HG03064 (cell line): ENCODE measurements around the gene CLMN.
"Not testable (repeated sequence)": the region's sequence is repeated elsewhere in the genome, so short reads cannot be mapped to it uniquely, and the experiment has no call there.

Experiments
- ATAC-seq: cut with Tn5 transposase; IDR thresholded peaks from one replicate; pipeline ENCODE4 v1.9.1; 2021; ENCODE audit warnings: low read depth; ENCODE audit not compliant: unreplicated experiment

Gene CLMN

DNA sequence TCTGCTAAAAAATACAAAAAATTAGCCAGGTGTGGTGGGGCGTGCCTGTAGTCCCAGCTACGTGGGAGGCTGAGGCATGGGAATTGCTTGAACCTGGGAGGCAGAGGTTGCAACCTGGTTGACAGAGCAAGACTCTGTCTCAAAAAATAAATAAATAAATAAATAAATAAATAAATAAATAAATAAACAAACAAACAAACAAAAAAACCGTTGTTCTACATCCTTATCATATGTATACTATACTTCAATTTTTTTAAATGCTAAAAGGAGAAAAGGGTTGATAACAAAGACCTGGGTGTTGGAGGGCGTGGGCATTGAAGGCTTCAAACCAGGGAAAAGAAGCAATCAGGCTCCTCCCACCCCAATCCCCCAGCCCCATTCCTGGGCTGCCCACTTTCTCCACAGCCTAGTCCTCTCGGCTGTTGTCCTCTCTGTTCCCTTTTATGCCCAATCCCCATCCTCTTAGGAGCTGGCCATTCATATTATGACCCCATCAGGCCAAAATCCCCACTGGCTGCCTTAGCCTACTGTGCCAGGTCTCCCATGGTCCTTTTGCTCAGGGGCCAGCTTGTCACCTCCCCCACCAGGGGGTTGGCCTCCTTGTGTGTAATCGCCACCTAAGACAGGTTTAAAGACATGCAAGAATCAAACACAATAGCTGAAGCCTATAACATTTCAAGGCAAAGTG lies 30.2 kb downstream of the CLMN start:
- no peak for ATAC-seq

DNA sequence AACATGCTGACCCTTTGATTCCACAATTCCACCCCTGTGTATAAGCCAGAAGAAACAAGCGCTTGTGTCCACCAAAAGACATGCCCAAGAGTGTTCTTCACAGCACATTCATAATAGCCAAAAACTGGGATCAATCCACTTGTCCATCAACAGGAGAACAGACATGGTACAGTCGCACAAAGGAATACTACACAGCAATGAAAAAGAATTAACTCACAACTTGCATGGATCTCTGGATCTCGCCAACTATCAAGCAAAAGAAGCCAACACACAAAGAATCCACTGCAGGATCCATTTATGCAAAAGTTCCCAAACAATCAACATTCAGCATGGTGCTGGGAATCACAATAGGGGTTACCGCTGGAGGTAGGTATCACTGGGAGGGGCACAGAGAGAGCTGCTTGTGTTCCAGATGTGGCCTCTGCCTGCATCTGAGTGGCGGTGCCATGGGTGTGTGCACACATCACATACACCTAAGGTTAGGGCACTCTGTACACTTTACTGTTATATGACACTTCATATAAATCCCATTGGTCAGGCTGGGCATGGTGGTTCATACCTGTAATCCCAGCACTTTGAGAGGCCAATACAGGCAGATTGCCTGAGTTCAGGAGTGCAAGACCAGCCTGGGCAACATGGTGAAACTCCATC lies 30.9 kb downstream of the CLMN start:
- ATAC-seq = no peak

DNA sequence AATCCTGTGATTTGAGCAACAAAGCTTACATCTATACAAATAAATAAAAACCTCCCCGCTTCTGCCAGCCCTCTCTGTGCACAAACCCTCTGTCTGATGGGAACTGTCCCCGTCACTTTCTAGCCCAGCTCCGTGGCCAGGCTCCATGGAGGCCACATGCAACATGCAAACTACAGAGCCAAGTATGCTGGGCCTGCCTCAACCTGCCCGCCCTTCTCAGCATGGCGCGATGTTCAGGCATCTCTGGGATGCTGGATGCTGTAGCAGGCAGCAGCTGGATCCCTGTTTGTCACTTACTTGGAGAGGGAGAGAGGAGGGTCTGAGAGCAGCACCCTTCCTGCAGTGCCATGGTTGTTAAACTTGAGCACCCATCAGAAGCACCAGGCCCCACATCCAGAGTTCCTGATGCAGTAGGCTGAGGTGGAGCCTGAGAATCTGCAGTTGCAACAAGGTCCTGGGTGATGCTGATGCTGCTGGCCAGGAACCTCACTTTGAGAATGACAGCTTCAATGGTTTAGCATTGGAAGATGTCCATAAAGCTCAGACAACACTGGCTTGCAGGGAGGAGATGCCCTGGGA lies 32.4 kb downstream of the CLMN start:
- ATAC-seq = no peak

DNA sequence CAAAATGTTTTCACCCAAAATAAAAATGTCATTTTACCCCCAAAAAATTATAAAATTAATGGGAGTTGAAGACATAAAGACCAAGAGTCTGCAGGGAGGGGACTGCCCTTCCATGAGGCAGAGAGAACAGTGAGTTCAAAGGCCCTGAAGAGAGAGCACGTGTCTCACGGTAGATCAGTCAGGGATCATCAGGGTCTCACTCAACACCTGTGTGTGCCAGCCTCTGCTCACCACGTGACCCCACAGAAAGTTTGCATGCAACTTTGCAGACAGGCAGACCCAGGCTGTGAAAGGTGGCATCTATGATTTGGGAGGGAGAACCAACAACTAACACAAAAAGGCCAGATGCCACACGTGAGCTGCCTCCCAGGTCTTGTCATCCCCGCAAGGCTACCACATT lies 33.1 kb downstream of the CLMN start:
- no peak for ATAC-seq

DNA sequence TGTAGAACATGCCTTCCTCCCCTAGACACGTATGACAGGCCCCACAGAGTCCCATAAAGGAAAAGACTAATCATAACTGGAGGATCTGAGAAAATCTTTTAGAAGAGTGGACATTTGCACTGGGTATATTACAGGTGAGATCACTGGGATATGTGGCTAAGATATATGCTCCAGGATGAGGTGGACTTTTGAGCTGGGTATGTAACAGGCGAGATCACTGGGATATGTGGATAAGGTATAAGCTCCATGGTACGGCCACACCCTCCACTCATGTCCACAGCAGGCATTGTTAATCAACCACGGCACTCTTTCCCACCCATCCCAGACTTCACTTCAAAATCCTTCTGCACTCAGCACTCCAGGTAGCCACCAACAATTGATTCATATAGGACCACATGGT lies 34.1 kb downstream of the CLMN start:
- no peak for ATAC-seq

DNA sequence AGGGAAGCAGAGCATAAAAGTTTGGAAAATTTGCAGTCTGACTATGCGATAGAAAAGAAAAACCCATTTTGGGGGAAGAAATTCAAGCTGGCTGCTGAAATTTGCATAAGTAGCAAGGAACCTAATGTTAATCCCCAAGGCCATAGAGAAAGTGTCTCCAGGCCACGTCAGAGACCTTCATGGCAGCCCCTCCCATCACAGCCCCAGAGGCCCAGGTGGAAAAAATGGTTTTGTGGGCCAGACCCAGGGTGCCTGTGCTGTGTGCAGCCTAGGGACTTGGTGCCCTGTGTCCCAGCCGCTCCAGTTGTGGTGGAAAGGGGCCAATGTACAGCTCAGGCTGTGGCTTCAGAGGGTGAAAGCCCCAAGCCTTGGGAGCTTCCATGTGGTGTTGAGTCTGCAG lies 35.9 kb downstream of the CLMN start:
- ATAC-seq = not testable (repeated sequence)

DNA sequence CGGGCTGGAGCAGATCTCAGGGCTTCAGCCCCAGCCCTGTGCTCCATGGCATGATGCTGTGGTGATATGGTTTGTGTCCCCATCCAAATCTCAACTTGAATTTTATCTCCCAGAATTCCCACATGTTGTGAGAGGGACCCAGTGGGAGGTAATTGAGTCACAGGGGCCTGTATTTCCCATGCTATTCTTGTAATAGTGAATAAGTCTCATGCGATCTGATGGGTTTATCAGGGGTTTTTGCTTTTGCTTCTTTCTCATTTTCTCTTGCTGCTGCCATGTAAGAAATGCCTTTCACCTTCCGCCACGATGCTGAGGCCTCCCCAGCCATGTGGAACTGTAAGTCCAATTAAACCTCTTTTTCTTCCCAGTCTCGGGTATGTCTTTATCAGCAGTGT lies 36.7 kb downstream of the CLMN start:
- not testable (repeated sequence) for ATAC-seq

DNA sequence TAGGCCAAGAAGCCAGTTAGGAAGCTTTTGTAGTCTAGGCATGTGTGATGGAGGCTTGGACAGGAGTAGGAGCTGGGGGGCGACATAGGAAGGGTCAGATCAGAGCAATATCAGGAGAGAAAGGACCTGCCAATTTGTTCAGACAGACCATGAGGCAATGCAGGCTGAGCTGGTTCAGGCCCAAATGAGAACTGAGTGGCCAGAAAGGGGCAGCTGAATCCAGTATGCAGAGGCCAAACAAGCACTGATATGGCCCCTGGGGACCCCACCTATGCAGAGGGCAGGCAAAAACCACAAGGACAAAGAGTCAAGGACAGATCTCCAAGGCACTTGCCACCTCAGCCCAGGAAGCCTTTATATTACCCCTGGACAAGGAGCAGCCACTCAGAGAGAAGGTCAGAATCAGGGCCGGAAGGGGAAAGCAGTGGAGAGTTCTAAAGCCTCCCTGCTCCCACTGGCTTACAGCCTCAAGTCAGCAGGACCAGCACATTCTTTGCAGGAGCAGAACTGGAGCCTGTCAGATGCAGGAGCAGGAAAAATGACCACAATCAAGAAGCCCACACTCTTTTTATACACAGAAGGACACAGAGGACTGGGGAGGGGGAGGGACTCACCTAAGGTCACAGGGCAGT lies 37.2 kb downstream of the CLMN start:
- no peak for ATAC-seq

DNA sequence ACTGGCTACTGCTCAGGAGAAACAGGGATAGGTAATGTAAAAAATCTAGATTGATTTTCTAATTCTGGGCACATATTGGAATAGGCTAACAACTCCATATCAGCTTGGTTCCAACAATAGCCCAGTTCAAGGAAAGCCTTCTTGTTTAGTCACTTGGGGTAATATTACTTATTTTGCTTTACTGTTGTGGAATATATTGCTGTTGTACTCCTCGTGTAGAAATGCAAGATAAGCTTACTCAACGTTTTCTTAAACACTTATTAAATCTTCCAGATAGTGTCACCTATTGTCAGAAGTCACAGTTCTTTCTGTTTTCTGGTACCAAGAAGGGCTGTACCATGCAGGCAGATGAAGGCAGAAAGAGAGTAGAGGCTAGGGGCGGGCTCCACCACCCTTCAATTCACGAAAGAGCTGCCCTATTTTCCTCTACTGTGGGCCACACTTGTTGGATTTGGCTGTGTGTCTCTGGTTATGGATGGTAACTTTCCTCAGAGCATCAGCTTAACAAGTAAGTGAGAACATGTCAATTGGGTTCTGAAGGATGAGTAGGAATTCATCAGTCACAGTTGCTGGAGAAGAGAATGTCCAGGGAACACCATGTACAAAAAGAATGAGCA lies 38.0 kb downstream of the CLMN start:
- ATAC-seq = no peak

DNA sequence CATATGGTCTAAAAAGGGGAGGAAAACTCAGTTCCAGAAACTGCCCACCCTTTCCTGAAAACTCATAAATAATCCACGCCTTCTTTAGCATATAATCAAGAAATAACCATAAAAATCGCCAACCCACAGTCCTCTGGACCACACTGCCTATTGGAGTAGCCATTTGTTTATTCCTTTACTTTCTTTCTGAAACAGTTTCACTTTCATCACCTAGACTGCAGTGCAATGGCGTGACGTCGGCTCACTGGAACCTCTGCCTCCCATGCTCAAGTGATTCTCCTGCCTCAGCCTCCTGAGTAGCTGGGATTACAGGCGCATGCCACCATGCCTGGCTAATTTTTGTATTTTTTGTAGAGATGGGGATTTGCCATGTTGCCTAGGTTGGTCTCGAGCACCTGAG lies 44.2 kb downstream of the CLMN start:
- ATAC-seq = no peak

DNA sequence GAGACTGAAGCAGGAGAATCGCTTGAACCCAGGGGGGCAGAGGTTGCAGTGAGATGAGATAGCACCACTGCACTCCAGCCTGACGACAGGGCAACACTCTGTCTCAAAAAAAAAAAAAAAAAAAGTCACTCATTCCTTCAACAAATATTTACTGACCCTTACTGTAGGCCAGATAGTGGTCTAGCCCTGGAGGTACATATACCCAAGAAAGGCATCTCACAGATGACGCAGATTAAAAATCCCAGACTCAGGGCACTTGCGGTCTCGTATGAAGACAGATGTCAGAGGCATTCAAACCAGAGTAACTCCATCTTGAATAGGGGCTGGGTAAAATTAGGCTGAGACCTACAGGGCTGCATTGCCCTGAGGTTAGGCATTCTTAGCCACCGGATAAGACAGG lies 44.8 kb downstream of the CLMN start:
- ATAC-seq = no peak

DNA sequence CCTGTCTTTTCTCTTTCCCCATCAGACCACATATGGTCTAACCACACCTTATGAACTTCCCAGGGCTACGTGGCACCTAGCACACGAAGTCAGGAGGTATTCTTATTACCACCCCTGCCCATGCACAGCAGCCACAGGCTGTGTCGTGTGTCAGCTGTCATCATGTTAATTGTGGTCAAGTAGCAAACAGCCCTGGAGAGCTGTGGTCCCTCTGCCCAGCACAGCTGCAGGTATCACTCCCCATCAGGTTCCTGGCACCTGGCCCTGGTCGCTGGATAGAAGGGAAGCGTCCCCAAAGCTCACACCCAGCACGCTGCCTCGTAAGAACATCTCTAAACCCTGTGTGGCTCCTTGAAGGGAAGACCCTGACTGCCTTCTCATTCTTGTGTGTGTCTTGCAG lies 45.4 kb downstream of the CLMN start:
- ATAC-seq = no peak

DNA sequence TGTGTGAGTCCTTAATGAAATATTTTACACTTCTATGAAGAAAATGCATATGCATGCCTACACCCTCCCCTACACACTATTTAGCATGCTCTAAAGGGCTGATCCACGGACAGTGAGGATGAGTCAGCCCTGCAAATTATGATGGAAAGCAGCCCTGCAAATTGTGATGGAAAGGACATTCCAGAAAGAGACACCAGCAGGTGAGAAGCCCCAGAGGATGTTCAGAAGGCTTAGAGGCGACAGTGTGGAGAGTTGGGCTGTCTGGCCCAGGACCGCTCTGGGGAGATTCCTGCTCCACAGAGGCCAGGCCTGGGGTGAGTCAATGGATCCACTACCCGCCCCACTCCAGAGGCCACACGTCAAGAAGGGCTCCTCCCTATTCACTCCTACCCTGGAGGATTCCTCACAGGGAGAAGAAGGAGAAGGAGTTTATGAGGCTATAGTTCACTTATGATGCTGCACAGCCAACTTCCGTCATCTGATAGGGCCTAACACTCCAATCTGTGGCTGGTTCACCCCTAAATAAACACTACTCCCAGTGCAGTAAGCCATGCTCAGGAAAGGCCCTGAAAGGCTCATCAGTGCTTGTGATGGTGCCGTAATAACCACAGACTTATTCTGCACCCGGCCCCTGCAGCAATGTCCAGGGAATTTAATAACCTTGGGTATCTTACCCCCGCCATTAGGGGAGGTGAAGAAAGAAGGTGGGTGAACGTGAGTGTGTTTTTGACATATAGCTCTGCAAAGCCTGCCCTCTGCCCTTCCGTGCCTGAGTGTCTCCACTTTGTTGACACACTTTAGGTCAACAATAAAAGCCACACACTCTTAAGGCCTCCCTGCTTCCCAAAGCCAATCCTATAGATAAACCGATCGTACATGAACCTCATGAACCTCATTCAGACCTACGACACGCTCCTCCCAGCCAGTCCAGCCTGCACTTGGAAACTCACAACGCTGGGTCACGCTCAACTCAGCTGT lies 46.4 kb downstream of the CLMN start:
- no peak for ATAC-seq

DNA sequence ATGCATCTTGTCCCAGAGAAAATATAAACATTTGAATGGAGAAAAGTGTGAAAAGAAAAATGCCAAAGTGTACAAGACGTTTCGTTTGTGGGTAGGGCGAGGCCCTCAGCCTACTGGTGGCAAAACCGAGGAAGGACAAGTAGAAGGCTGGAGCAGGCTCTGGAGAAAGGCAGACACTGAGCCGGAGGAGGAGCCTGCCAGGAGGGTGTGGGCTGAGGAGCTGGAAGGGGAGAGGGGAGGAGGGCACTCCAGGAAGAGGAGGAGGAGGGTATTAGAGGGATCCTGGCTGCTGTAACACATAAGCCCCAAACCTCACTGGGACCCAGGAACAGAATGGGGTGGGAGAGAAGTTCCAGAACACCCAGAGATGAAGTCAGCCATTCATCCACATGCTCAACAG lies 47.7 kb downstream of the CLMN start:
- ATAC-seq = no peak

DNA sequence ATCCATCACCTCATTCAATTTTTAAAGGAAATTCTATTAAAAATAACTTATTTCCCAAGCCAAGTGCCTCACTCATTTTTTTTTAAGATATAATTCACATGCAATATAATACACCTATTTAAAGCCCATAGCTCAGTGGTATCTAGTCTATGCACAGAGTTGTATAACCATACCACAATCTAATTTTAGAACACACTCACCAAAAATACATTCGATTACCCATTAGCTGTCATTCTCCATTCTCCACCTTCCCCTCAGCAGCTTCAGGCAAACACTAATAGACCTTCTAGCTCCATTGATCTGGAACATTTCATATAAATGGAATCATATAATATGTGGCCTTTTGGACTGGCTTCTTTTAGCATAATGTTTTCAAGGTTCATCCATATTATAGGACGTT lies 49.5 kb downstream of the CLMN start:
- no peak for ATAC-seq

DNA sequence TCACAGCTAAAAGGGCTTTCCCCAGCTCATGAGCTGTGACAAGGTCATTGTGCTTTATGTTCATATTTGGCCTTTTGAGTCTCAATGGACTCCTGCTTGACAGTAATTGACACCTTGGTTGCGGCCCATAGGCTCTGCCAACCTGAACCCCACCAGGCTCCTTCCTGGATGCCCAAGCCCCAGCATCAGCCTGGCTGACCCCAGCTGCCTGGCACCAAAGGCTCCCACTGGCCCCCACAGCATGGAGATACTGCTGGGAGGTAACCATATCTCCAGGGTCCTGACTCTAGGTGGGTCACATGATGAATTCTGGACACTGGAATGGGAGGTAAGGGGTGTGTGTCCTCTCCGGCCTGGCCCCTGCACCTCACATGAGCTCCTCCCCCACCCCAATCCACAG lies 50.2 kb downstream of the CLMN start:
- no peak for ATAC-seq

DNA sequence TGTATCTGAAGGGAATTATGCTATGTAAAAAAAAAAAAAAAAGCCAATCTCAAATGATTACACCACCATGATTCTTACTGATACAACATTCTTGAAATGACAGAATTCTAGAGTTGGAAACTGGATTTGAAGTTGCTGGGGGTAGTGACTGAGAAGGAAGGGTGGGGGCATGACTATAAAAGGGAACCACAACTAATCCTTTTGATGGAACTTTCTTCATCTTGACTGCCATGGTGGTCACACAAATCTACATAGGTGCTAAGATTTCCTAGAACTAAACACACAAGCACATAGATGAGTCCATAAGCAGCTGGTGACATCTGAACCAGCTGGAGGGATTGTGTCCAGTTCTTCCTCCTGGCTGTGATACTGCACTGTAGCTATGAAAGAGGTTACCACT lies 51.4 kb downstream of the CLMN start:
- ATAC-seq = no peak

DNA sequence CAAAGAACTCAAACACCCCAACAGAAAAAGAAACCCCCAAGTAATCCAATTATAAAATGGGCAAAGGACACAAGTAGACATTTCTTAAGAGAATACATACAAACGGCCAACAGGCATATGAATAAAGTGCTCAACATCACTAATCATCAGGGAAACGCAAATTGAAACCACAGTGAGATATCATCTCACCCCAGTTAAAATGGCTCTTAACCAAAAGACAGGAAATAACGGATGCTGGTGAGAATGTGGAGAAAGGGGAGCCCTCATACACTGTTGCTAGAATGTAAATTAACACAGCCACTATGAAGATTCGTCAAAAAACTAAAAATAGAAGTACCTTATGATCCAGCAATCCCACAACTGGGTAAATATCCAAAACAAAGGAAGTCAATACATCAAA lies 52.4 kb downstream of the CLMN start:
- no peak for ATAC-seq

DNA sequence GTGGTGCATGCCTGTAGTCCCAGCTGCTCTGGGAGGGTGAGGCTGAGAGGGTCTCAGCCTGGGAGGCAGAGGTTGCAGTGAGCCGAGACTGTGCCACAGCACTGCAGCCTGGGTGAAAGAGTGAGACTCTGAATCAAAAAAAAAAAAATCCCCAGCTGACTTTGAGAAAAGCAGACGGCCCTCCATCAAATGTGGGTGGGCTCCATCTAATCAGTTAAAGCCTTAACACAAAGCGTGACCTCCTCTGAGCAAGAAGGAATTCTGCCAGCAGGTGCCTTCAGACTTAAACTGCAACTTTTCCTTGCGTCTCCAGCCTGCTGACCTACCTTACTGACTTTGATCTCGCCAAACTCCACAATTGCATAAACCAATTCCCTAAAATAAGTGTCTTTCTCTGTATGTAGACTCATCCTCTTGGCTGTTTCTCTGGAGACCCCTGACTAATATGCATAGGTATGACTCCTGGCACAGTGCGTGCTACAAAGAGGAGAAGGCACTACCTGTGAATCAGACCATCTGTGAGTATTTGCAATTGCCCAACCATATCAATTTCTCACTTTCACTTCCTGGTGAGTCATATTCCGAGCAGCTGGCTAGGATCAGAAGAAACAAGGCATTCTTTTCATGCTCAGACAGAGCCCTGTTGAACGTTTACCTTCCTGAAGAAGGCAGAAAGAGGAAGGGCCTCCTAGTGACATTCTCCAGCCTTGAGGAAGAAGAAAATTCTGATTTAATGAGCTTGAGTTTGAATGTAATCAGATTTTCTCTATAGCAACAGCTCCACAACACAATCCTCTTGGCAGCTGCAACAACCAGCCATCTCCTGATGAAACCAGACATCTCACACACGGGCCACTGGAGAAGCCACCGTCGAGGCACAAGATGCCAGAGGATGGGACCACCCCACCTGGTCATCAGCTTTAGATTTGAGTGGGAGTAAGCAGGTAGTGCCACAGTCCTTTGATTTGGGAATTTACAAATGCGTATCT lies 54.3 kb downstream of the CLMN start:
- peak; percentile 93 for ATAC-seq
